ENCODE data around the gene HK3. TPM values are rescaled to one million over a fixed set of nuclear protein-coding genes. Genes with fewer than 3 reads are reported as not detected.

HK3 gene
- total and polyA plus RNA-seq, 2 of the 8 experiments (the other 6 are each of a cell fraction or from before 2014, with no cell fraction given): not detected

DNA sequence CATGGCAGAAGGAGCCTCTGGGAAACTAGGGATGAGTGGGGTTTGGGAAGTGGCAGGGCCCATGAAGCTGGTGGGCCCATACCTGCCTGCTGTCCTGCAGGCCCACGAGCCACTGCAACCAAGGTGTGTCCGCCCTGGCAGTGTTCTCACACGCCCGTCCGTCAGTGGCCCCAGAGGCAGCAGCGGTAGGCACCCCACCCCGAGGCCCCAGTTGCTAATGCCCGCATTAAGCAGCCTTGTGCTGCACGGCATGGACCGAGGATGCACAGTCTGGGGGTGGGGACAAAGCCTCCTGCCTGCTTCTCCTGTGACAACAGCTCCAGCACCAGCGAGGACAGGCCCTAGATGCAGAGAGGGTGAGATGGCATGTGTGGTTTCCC, 41.3 kb downstream of the HK3 start:
- no peak for DNase-seq (ENCODE audit: low read depth in 1 of 2, low spot score in 2 of 2)
- no peak overlapping the region for H3K4ac ChIP-seq (replicated peaks; ENCODE audit: insufficient read length, low read depth, low read length)
- POLR2A ChIA-PET (ENCODE audit: partially characterized antibody): interaction anchor here (0.7 kb wide), 1 partner anchor 324 kb away, joined by 3 read pairs; no protein-coding TSS in a partner anchor
- no peaks in the 10 kb centered on the region for H3K79me1 ChIP-seq (ENCODE audit: low read depth, low read length)
- H3K4me2 ChIP-seq (ENCODE audit: insufficient read depth in 1 of 2, low read depth in 2 of 2, low read length in 2 of 2): no peak overlapping the region
- H3K14ac ChIP-seq (ENCODE audit: insufficient read length): no peak overlapping the region
- no peaks in the 10 kb centered on the region for H3K23me2 ChIP-seq (ENCODE audit: low read depth, low read length)
- H3K27me3 ChIP-seq (replicated peaks in 1 of 4; ENCODE audit: control insufficient read depth in 3 of 4, extremely low read depth in 1 of 4, insufficient read depth in 3 of 4, low read length in 3 of 4): no peaks in the 10 kb centered on the region
- H3K18ac ChIP-seq (ENCODE audit: extremely low read depth, low read length): no peak overlapping the region; the same call in 1 of the 2 replicates
- H2BK15ac ChIP-seq (ENCODE audit: low read length): no peak overlapping the region
- CTCF ChIA-PET (ENCODE audit: partially characterized antibody): interaction anchor here (0.6 to 4.9 kb wide), 8 partner anchors 10 to 197 kb away, joined by 3 to 17 read pairs (median 3); no protein-coding TSS in a partner anchor
- peaks cover under 1 to 10% (median 8%) of the 10 kb centered on the region in 4 experiments for H3K4me1 ChIP-seq (replicated peaks in 1 of 4; ENCODE audit: control insufficient read depth in 3 of 4, insufficient read depth in 4 of 4, low read length in 3 of 4)
- no peak overlapping the region for H3K27ac ChIP-seq (ENCODE audit: low read depth, low read length)
- peaks cover 0 to 1% of the 10 kb centered on the region in 2 experiments for H4K20me1 ChIP-seq (replicated peaks in 1 of 2; ENCODE audit: control insufficient read depth in 1 of 2, insufficient read depth in 2 of 2, low read length in 2 of 2)
- H2BK12ac ChIP-seq (ENCODE audit: low read depth, low read length): peak overlapping the region; percentile 60; the same call in 1 of the 2 replicates
- no peak overlapping the region; the same call in 1 of the 2 replicates for H4K8ac ChIP-seq (ENCODE audit: extremely low read depth, insufficient read depth, low read length)
- H3K56ac ChIP-seq (replicated peaks; ENCODE audit: insufficient read length, low read depth, low read length): no peak overlapping the region
- H4K5ac ChIP-seq (ENCODE audit: insufficient read length, low read depth, low read length): no peak overlapping the region
- H3K9me3 ChIP-seq (ENCODE audit: insufficient read depth in 2 of 2, low read depth in 1 of 2, low read length in 1 of 2): no peaks in the 10 kb centered on the region
- no peak overlapping the region for H2BK5ac ChIP-seq (ENCODE audit: low read depth, low read length)
- H3K4me3 ChIP-seq (ENCODE audit: extremely low read depth in 1 of 4, insufficient read depth in 2 of 4, low read depth in 3 of 4, low read length in 4 of 4): no peak overlapping the region
- 90% methylated on average over 11 of the region's 11 CpGs; no CpG with 5 or more reads in 1 of the 2 experiments for WGBS, 2 experiments (ENCODE audit: extremely low coverage in 1 of 2, insufficient coverage in 1 of 2, insufficient read length in 1 of 2, insufficient replicate concordance in 2 of 2, low coverage in 1 of 2, low lambda C conversion rate in 2 of 2, missing lambda C conversion rate in 1 of 2)
- no peak overlapping the region for H2BK20ac ChIP-seq (ENCODE audit: low read length)
- H3K79me2 ChIP-seq (ENCODE audit: control insufficient read depth in 1 of 2, insufficient read depth in 2 of 2, low read length in 2 of 2): no peaks in the 10 kb centered on the region
- no peak overlapping the region for H2AFZ ChIP-seq (ENCODE audit: low read length)
- H3K36me3 ChIP-seq (ENCODE audit: control insufficient read depth in 2 of 4, insufficient read depth in 4 of 4, low read length in 3 of 4): no peaks in the 10 kb centered on the region
- no peak overlapping the region for H3K23ac ChIP-seq (ENCODE audit: insufficient read length)
- H2AK5ac ChIP-seq (ENCODE audit: low read depth, low read length): no peak overlapping the region
- FAIRE-seq: no peak
- H3K9ac ChIP-seq (replicated peaks in 1 of 4; ENCODE audit: extremely low read depth in 1 of 4, low read depth in 3 of 4, low read length in 3 of 4): no peak overlapping the region
- no peak overlapping the region for H2BK120ac ChIP-seq (replicated peaks; ENCODE audit: low read depth, low read length)
- no peak overlapping the region for H4K91ac ChIP-seq (replicated peaks; ENCODE audit: insufficient read length, low read length)
- TF ChIP-seq RAD21 (IDR thresholded peaks at IDR 0.05 in 1 of 2, conservative IDR thresholded peaks at IDR 0.05 in 1 of 2; ENCODE audit: low read depth in 2 of 2, low read length in 2 of 2): no peak
- no peak for TF ChIP-seq ATF3 (IDR thresholded peaks at IDR 0.05; ENCODE audit: insufficient read depth, low read depth, low read length)
- no peak for TF ChIP-seq BACH1 (IDR thresholded peaks at IDR 0.05; ENCODE audit: low read length)
- TF ChIP-seq SP4 (IDR thresholded peaks at IDR 0.05; ENCODE audit: low read length): no peak
- no peak for TF ChIP-seq GTF2F1 (IDR thresholded peaks at IDR 0.05; ENCODE audit: borderline replicate concordance, low read depth, low read length)
- TF ChIP-seq JUN (IDR thresholded peaks at IDR 0.05; ENCODE audit: low read depth, low read length): no peak
- no peak for TF ChIP-seq RFX5 (IDR thresholded peaks at IDR 0.05; ENCODE audit: borderline replicate concordance, low read depth, low read length)
- no peak for TF ChIP-seq SRF (IDR thresholded peaks at IDR 0.05; ENCODE audit: low read depth, low read length)
- TF ChIP-seq CTBP2 (IDR thresholded peaks at IDR 0.05; ENCODE audit: borderline replicate concordance, insufficient read depth, insufficient read length, low read length): no peak
- TF ChIP-seq SIN3A (conservative IDR thresholded peaks at IDR 0.05 in 1 of 2, IDR thresholded peaks at IDR 0.05 in 1 of 2; ENCODE audit: low read depth in 1 of 2, low read length in 2 of 2): no peak
- TF ChIP-seq SP2 (IDR thresholded peaks at IDR 0.05; ENCODE audit: low read length): no peak
- TF ChIP-seq FOSL1 (IDR thresholded peaks at IDR 0.05; ENCODE audit: insufficient read depth, low read depth, low read length): no peak
- no peak for TF ChIP-seq ASH2L (IDR thresholded peaks at IDR 0.05; ENCODE audit: low read length)
- no peak for TF ChIP-seq MAFK (IDR thresholded peaks at IDR 0.05; ENCODE audit: low read depth, low read length)

Data from H1 (cell line).